GM21723 (cell line): ENCODE results near the gene UQCC2.

ENCODE experiments used
- ATAC-seq: cut with Tn5 transposase; IDR thresholded peaks from one replicate; pipeline ENCODE4 v1.9.1; 2021; ENCODE audit warnings: mild to moderate bottlenecking, moderate library complexity; ENCODE audit not compliant: unreplicated experiment

Gene UQCC2

GRCh38 chr6:33744001-33744848, 32.7 kb upstream of the UQCC2 start:
- ATAC-seq, result no peak

- no peak for ATAC-seq
Observed at GRCh38 chr6:33742837-33743236, 31.3 kb upstream of the UQCC2 start.

- no peak for ATAC-seq
Observed at GRCh38 chr6:33742092-33742491, 30.6 kb upstream of the UQCC2 start.

GRCh38 chr6:33740794-33741193, 29.3 kb upstream of the UQCC2 start:
- no peak for ATAC-seq

GRCh38 chr6:33740204-33740608, 28.7 kb upstream of the UQCC2 start:
- ATAC-seq, result no peak

GRCh38 chr6:33739571-33739970, 28.1 kb upstream of the UQCC2 start:
- ATAC-seq, result no peak

GRCh38 chr6:33738879-33739278, 27.4 kb upstream of the UQCC2 start:
- ATAC-seq, result no peak

- no peak for ATAC-seq
Observed at GRCh38 chr6:33738153-33738552, 26.7 kb upstream of the UQCC2 start.

GRCh38 chr6:33737267-33738026, 25.9 kb upstream of the UQCC2 start:
- no peak for ATAC-seq

- no peak for ATAC-seq
Observed at GRCh38 chr6:33735216-33735615, 23.7 kb upstream of the UQCC2 start.

GRCh38 chr6:33733709-33734007, 22.2 kb upstream of the UQCC2 start:
- ATAC-seq, result no peak

GRCh38 chr6:33732817-33733708, 21.6 kb upstream of the UQCC2 start:
- no peak for ATAC-seq

- ATAC-seq, result no peak
Observed at GRCh38 chr6:33732385-33732784, 20.9 kb upstream of the UQCC2 start.

- ATAC-seq, result no peak
Observed at GRCh38 chr6:33731751-33732282, 20.3 kb upstream of the UQCC2 start.

GRCh38 chr6:33731035-33731434, 19.5 kb upstream of the UQCC2 start:
- no peak for ATAC-seq

GRCh38 chr6:33730611-33731010, 19.1 kb upstream of the UQCC2 start:
- no peak for ATAC-seq

- ATAC-seq, result no peak
Observed at GRCh38 chr6:33729059-33729458, 17.6 kb upstream of the UQCC2 start.

GRCh38 chr6:33728438-33728837, 16.9 kb upstream of the UQCC2 start:
- ATAC-seq, result no peak

- ATAC-seq, result no peak
Observed at GRCh38 chr6:33727932-33728331, 16.4 kb upstream of the UQCC2 start.

- ATAC-seq, result no peak
Observed at GRCh38 chr6:33727126-33727525, 15.6 kb upstream of the UQCC2 start.

- ATAC-seq, result no peak
Observed at GRCh38 chr6:33726696-33727095, 15.2 kb upstream of the UQCC2 start.
